Natural killer cell (primary cell): ENCODE results near the gene UAP1. TPM values are rescaled to one million over a fixed set of nuclear protein-coding genes. Genes with fewer than 3 reads are reported as not detected.

Source experiments
- ATAC-seq, 3 donors: fragments of 150-1000 bp in 2 of 3; fragments of 200-7000 bp in 1 of 3; cut with Tn5 transposase; 1 replicate in 1 of 3; 2 replicates in 2 of 3; pipeline ENCODE4 v1.10.0; 2021; ENCODE audit warnings: mild to moderate bottlenecking in 2 of 3, moderate library complexity in 2 of 3
- DNase-seq, 2 donors: peaks; one replicate each; pipeline versions ENCODE4 v3.0.0 to v3.0.0-alpha.2; 2013 to 2021; ENCODE audit warnings: mixed read lengths in 1 of 2
- H3K27ac ChIP-seq: one replicate; pipeline ENCODE4 v1.5.1; 2013; ENCODE audit warnings: mild to moderate bottlenecking, low read length
- H3K27me3 ChIP-seq: one replicate; pipeline ENCODE4 v1.6.1; 2013; ENCODE audit warnings: low read length; ENCODE audit not compliant: control insufficient read depth, insufficient read depth
- H3K36me3 ChIP-seq: one replicate; pipeline ENCODE4 v1.6.1; 2013; ENCODE audit warnings: low read length; ENCODE audit not compliant: control insufficient read depth, insufficient read depth
- H3K4me1 ChIP-seq: one replicate; pipeline ENCODE4 v1.6.1; 2013; ENCODE audit warnings: low read length; ENCODE audit not compliant: control insufficient read depth, insufficient read depth
- H3K4me3 ChIP-seq: one replicate; pipeline ENCODE4 v1.5.1; 2013; ENCODE audit warnings: low read length
- H3K9me3 ChIP-seq: one replicate; pipeline ENCODE4 v1.6.1; 2013; ENCODE audit warnings: low read length; ENCODE audit not compliant: control insufficient read depth, insufficient read depth
- H3K27ac Mint-ChIP-seq, 2 donors: one replicate each; pipeline ENCODE4 v1.8.0; 2022; ENCODE audit warnings: mild to moderate bottlenecking in 2 of 2, mixed read lengths in 2 of 2, moderate library complexity in 1 of 2
- H3K27me3 Mint-ChIP-seq, 2 donors: one replicate each; pipeline ENCODE4 v1.8.0; 2022; ENCODE audit warnings: low read depth in 2 of 2, mixed read lengths in 2 of 2
- H3K36me3 Mint-ChIP-seq: one replicate; pipeline ENCODE4 v1.8.0; 2022; ENCODE audit warnings: mixed read lengths
- H3K4me1 Mint-ChIP-seq, 2 donors: one replicate each; pipeline ENCODE4 v1.8.0; 2022; ENCODE audit warnings: mixed read lengths in 2 of 2
- H3K4me3 Mint-ChIP-seq: one replicate; pipeline ENCODE4 v1.8.0; 2022; ENCODE audit warnings: mild to moderate bottlenecking, moderate library complexity, mixed read lengths
- H3K9me3 Mint-ChIP-seq, 2 donors: one replicate each; pipeline ENCODE4 v1.8.0; 2022; ENCODE audit warnings: mixed read lengths in 2 of 2
- WGBS: methylation state at CpG from one replicate; pipeline ENCODE4 v1.1.7; 2013; ENCODE audit warnings: missing lambda C conversion rate; ENCODE audit not compliant: insufficient coverage; 5-methylcytosine and 5-hydroxymethylcytosine counted together
- intact Hi-C: fragments of 100-400 bp; cut with micrococcal nuclease; formaldehyde crosslinking; loops from one replicate; pipeline ENCODE4 v1.14.2; 2022
- total RNA-seq, 4 donors: library from RNA; stranded (reverse); fragments of 120-200 nt in 1 of 4; gene quantifications; one replicate each; pipeline versions ENCODE4 v1.2.3 to v1.2.4, GENCODE V29; 2013 to 2022
- TF ChIP-seq, protein P1 (sequence below): fragments of 200-600 bp; IDR thresholded peaks from one replicate; pipeline ENCODE4 v1.8.0; 2022; ENCODE audit warnings: antibody characterized with exemption

The UAP1 gene
- total RNA-seq, 3 donors from 2014 or later (not counting 1 experiment from before 2014, with no cell fraction given) = 69.2 to 109 (median 74.2) TPM

DNA sequence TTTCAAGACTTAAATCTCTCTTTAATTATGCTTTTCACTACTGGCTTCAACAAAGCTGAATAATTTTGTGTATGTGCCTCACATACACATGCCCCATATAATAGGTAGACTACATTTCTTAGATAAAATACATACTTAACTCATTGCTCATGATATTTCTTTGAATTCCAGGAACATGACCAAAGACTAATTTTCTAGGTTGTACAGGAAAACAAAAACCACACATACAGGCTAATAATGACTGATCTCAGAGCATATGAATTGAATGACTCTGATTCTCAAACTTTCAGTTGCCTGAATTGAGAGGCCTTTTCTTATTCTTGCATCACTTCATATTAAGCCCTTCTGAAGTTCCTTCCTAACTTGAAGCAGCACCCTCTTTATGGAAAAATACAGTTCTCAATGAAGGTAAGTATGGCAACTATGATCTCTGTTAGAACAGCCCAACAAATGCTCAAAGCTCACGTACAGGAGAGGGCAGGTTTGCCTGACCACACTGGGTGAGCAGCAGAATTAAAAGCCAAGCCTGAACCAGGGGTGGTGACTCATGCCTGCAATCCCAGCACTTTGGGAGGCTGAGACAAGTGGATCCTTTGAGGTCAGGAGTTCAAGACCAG, 22.6 kb upstream of the UAP1 start:
- Histone ChIP-seq H3K27me3 (no peaks in the 10 kb centered on the region), H3K4me3 (no peak overlapping the region), H3K4me1 (no peaks in the 10 kb centered on the region), H3K27ac (no peak overlapping the region), H3K9me3 (no peaks in the 10 kb centered on the region), H3K36me3 (no peaks in the 10 kb centered on the region)
- ATAC-seq (no peak), DNase-seq (no peak)
- Mint-ChIP-seq H3K4me1 (no peaks in the 10 kb centered on the region), H3K27ac (no peak overlapping the region), H3K36me3 (peaks cover 5% of the 10 kb centered on the region), H3K9me3 (no peaks in the 10 kb centered on the region), H3K4me3 (no peak overlapping the region), H3K27me3 (no peaks in the 10 kb centered on the region)
- TF ChIP-seq, protein P1, sequence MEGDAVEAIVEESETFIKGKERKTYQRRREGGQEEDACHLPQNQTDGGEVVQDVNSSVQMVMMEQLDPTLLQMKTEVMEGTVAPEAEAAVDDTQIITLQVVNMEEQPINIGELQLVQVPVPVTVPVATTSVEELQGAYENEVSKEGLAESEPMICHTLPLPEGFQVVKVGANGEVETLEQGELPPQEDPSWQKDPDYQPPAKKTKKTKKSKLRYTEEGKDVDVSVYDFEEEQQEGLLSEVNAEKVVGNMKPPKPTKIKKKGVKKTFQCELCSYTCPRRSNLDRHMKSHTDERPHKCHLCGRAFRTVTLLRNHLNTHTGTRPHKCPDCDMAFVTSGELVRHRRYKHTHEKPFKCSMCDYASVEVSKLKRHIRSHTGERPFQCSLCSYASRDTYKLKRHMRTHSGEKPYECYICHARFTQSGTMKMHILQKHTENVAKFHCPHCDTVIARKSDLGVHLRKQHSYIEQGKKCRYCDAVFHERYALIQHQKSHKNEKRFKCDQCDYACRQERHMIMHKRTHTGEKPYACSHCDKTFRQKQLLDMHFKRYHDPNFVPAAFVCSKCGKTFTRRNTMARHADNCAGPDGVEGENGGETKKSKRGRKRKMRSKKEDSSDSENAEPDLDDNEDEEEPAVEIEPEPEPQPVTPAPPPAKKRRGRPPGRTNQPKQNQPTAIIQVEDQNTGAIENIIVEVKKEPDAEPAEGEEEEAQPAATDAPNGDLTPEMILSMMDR = no peak
- 81% methylated on average over 1 of the region's 1 CpG for WGBS
- intact Hi-C loops = no loop called here

DNA sequence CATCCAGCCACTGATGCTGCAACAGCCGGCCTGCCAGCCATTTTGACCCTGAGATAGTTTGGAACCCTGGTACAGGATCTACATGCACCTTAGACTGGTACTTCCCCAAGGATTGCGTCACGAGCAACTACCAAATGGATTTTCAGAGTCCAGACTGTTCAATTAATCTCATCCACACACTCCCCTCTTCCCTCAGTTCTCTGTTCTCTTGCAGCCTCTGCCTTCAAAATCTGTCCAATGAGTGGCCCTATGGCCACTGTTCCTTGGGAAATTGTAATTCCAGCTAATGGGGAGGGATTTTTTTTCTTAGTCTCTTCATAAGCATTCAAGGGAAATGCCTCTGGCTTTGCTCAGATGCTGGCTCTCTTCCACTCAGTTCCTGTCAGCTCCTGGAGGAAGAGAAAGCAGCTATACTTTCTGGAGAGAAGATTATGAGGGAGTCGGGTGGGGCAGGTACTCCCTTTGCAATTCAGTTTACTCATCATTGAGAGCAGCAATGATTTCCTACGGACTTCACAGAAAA, 19.8 kb upstream of the UAP1 start:
- Histone ChIP-seq H3K27me3 (no peaks in the 10 kb centered on the region), H3K36me3 (no peaks in the 10 kb centered on the region), H3K4me1 (no peaks in the 10 kb centered on the region), H3K4me3 (no peak overlapping the region), H3K9me3 (no peaks in the 10 kb centered on the region), H3K27ac (no peak overlapping the region)
- no peak overlapping the region for H3K4me3 Mint-ChIP-seq
- intact Hi-C loops = no loop called here
- no peak overlapping the region for H3K27ac Mint-ChIP-seq
- H3K9me3 Mint-ChIP-seq = no peaks in the 10 kb centered on the region
- DNase-seq = no peak
- ATAC-seq = no peak
- H3K4me1 Mint-ChIP-seq = no peaks in the 10 kb centered on the region
- TF ChIP-seq, protein P1 = no peak
- 71% methylated on average over 4 of the region's 5 CpGs for WGBS
- H3K27me3 Mint-ChIP-seq = no peaks in the 10 kb centered on the region
- H3K36me3 Mint-ChIP-seq = peaks cover 5% of the 10 kb centered on the region

DNA sequence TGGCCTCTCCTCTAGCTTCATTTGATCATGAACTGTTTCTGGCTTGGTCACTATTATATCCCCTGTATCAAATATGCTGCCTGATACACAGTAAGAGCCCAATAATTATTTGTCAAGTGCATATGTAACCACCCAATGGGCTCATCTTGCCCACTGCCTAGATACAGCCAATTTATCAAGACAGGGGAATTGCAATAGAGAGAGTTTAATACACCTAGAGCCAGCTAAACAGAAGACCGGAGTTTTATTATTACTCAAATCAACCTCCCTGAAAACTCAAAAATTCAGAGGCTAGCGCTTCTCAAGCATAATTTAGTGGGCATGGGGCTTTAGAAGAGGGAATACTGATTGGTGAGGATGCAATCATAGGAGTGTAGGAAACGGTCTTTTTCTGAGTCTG, 18.3 kb upstream of the UAP1 start:
- Mint-ChIP-seq H3K27ac (no peak overlapping the region), H3K4me3 (no peak overlapping the region), H3K9me3 (no peaks in the 10 kb centered on the region), H3K36me3 (peaks cover 5% of the 10 kb centered on the region), H3K4me1 (peaks cover 4% of the 10 kb centered on the region in 2 donors), H3K27me3 (no peaks in the 10 kb centered on the region)
- H3K4me1 ChIP-seq = peaks cover 7% of the 10 kb centered on the region
- no peak overlapping the region for H3K27ac ChIP-seq
- no peaks in the 10 kb centered on the region for H3K9me3 ChIP-seq
- ATAC-seq = no peak
- H3K36me3 ChIP-seq = no peaks in the 10 kb centered on the region
- TF ChIP-seq, protein P1 = no peak
- no peak overlapping the region for H3K4me3 ChIP-seq
- no peaks in the 10 kb centered on the region for H3K27me3 ChIP-seq
- no peak for DNase-seq
- WGBS = 95% methylated on average over 2 of the region's 3 CpGs
- intact Hi-C loops = no loop called here

DNA sequence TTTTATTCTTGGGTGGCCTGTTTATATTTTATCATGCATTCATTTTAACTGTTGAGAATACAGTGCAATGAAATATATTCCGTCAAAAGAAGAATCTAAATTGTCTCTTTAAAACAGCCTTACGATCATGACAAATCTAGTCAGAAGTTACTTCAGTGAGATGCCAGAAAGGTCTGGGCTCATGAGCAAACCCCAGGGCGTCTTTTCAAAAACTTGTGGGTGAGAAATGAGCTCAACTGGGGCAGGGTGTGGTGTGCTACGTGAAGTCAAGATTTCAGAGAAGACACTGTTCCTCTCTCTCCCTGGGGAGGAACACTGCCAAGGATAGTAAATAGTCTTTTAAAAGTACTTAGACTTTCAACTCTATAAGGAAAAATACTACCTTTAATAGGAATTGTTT, 13.4 kb upstream of the UAP1 start:
- intact Hi-C loops = loop anchor here (1.0 to 5.0 kb wide), 3 partner anchors 13 to 136 kb away; partner anchors contain the start of genes SH2D1B and UAP1
- peaks cover 3% of the 10 kb centered on the region for H3K36me3 Mint-ChIP-seq
- no peaks in the 10 kb centered on the region for H3K27me3 Mint-ChIP-seq
- Histone ChIP-seq H3K27me3 (no peaks in the 10 kb centered on the region), H3K36me3 (no peaks in the 10 kb centered on the region), H3K4me3 (no peak overlapping the region), H3K9me3 (no peaks in the 10 kb centered on the region), H3K27ac (peak overlapping the region; percentile 92), H3K4me1 (peaks cover 21% of the 10 kb centered on the region)
- peaks cover 27 to 32% of the 10 kb centered on the region in 2 donors for H3K4me1 Mint-ChIP-seq
- WGBS = 50% methylated on average over 4 of the region's 4 CpGs
- no peaks in the 10 kb centered on the region for H3K9me3 Mint-ChIP-seq
- peak; percentile 94 to 99 (median 95) for ATAC-seq
- H3K4me3 Mint-ChIP-seq = peak overlapping the region; percentile 83
- DNase-seq = peak; percentile 51 to 53
- H3K27ac Mint-ChIP-seq = peak overlapping the region; percentile 95 to 96
- TF ChIP-seq, protein P1 = no peak
